G401.6 (cell line): ENCODE results near the gene TRAPPC6A.

ENCODE experiments used
- FAIRE-seq: peaks from 2 replicates; lab custom pipeline; 2012; peaks lifted over from hg19 to GRCh38; lab: Jason Lieb, UNC

Gene TRAPPC6A

DNA sequence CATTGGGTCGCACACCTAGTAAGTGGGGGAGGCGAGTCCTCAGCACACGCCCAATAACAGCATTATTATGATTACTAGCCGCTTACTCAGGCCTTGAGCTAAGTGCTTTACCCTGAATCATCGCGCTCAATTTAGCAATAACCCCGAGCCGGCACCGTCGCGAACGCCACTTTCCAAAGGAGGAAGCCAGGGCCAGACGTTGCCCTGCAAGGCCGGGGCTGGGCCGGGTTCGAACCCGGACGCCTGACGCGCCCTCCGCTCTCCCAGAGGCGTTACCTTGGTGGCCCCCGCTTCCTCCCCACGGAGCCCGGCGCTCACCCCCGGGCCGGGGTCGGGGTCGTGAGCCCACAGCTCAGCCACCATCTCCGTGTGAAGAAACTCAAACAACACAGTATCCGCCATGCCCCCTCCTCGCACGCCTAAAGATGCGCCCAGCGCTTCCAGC is at the start of gene TRAPPC6A:
TSS of gene TRAPPC6A (minus strand) at position 421 of the 445 bp plus-strand sequence. CDS start at position 402, 19 bp downstream.
- no peak for FAIRE-seq

GRCh38 chr19:45224645-45225044 is 46.6 kb upstream of the TRAPPC6A start:
- no peak for FAIRE-seq

DNA sequence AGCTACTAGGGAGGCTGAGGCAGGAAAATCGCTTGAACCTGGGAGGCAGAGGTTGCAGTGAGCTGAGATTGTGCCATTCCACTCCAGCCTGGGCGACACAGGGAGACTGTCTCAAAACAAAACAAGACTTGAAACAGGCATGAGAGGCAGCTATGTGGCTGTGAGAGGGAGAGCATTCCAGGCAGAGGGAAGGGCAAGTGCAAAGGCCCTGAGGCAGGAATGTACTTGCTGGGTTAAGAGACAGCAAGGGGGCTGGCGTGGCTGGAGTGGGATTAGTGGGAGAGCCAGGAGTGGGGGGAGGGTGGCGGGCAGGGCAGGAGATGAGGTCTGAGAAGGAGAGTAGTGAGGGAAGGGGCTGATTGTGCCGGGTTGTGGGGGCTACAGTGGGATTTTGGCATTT is 45.8 kb upstream of the TRAPPC6A start:
- FAIRE-seq = no peak

- no peak for FAIRE-seq
These were observed 44.7 kb upstream of the TRAPPC6A start for GRCh38 chr19:45222724-45223123.

DNA sequence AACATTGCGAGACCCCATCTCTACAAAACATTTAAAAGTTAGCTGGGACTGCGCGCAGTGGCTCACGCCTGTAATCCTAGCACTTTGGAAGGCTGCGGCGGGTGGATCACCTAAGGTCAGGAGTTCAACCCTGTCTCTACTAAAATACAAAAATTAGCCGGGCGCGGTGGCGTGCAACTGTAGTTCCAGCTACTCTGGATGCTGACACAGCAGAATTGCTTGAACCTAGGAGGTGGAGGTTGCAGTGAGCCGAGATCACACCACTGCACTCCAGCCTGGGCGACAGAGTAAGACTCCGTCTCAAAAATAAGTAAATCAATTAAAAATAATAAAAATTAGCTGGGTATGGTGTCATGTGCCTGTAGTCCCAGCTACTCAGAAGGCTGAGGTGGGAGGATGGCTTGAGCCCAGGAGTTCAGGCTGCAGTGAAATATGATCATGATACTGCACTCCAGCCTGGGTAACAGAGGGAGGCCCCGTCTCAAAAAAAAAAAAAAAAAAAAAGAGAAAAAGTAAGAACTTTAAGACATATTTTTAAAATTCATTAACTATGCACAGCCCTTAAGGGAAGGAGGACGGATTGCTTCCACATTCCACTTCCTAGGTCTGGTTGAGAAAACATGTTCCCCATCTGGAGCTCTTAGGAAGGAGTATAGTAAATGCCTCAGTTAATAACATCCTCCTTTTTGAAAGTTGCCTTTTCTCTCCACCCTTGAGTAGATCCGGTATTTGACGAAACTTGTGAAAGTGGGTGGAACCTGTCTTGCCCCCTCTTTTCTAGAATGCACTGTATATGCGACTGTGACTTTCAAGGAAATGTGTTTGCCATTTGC is 41.1 kb upstream of the TRAPPC6A start:
- FAIRE-seq = no peak

DNA sequence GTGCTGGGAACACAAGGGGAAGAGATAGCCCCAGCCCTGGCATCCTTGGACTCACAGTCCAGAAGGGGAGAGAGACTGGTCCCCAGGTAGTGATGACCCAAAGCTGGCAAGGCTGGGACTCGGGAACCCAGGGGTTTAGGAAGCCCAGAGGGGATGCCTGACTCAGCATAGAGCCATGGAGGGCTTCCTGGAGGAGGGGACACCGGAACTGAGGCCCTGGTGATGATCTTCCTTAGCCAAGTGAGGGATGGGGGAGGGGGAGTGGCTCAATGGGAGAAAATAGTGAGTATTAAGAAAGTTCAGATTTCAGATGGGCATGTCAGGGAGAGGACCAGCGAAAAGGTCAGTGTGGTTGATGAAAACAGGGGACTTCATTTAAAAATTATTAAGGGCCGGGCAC is 40.4 kb upstream of the TRAPPC6A start:
- no peak for FAIRE-seq

DNA sequence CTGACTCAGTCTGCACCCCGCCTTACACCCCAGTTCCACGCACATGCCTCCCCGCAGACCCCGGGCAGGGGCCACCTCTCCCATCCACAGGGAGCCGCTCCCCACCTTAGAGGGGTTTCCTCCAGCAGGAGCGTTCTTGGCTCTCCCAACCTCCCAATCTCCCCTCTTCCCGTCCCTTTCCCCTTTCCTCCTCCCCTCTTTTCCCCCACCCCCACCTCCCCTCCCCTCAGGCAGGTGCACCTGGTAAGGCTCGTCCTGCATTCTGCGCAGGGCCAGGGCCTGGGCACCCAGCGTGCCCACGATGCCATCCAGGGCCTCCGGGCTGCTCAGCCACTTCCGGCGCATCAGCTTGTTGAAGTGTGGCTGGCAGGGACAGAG is 39.9 kb upstream of the TRAPPC6A start:
- FAIRE-seq = no peak

- no peak for FAIRE-seq
These were observed 39.3 kb upstream of the TRAPPC6A start for GRCh38 chr19:45217193-45217956.

- no peak for FAIRE-seq
These were observed 38.6 kb upstream of the TRAPPC6A start for GRCh38 chr19:45216667-45217066.

GRCh38 chr19:45215391-45216191 is 37.6 kb upstream of the TRAPPC6A start:
- FAIRE-seq = no peak

GRCh38 chr19:45213031-45213430 is 35.0 kb upstream of the TRAPPC6A start:
- FAIRE-seq = no peak

DNA sequence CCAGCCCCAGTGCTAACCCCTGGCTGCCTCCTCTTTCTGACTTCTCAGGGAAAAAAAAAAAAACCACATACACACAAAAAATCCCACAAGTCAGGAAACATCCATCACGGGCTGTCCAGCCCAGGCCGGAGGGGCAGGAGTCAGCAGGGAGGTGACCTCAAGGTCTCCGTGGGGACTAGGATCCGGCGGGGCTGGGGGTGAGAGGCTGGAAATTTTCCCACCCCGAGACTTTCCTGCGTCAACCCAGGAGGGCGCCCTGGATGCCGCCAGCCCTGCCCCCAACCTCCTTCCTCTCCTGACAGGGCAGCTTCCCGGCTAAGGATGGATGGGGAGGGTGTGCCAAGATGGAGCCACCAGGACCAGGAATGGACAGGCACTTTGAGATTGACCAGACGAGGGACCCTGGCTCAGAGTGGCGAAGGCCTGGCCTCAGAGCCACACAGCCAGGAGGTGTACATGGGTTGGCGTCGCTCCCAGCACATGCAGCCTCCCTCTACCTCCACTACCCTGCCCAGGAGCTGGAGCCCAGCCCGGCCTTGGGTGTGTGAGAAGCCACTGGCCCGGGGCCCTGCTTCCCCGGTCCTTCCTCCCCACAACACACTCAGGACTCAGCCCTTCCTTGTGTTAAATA is 33.8 kb upstream of the TRAPPC6A start:
- FAIRE-seq = no peak

DNA sequence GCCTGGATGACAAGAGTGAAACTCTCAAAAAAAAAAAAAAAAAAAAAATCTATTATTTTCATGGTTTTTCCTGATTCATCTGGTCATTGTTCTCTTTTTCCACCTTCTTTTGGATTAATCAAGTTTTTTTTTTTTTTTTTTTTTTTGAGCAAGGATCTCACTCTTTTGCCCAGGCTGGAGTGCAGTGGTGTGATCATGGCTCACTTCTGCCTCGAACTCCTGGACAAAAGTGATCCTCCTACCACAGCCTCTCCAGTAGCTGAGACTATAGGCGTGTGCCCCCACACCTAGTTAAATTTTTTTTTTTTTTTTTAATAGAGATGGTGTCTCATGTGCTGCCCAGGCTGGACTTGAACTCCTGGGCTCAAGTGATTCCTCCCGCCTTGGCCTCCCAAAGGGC is 28.3 kb upstream of the TRAPPC6A start:
- no peak for FAIRE-seq

- no peak for FAIRE-seq
These were observed 27.8 kb upstream of the TRAPPC6A start for GRCh38 chr19:45205810-45206209.

GRCh38 chr19:45202637-45203036 is 24.6 kb upstream of the TRAPPC6A start:
- no peak for FAIRE-seq

GRCh38 chr19:45200568-45200967 is 22.5 kb upstream of the TRAPPC6A start:
- FAIRE-seq = peak; percentile 64

DNA sequence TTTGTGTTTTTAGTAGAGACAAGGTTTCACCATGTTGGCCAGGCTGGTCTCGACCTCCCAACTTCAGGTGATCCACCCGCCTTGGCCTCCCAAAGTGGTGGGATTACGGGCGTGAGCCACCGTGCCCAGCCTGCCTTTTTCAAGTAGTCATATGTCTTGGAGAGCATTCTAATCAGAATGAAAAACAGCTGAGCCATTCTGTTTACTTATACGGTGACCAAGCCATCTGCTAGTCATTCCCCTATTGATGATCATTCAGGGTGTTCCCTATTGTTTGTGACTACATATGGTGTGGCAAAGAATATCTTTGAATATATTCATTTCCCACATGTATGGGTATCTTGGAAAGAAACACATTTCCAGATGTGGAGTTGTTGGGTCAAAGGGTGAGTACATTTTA is 17.7 kb upstream of the TRAPPC6A start:
- no peak for FAIRE-seq

DNA sequence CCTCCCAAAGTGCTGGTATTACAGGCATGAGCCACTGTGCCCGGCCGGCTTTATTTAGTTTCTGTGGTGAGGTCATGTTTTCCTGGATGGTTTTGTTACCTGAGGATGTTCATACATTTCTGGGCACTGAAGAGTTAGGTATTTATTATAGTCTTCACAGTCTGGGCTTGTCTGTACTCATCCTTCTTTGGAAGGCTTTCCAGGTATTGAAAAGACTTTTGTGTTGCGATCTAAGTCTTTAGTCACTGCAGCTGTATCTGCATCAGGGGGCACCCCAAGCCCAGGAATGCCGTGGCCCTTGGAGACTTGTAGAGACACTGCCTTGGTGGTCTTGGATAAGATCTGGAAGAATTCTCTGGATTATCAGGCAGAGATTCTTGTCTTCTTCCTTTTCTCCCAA is 13.3 kb upstream of the TRAPPC6A start:
- FAIRE-seq = no peak

DNA sequence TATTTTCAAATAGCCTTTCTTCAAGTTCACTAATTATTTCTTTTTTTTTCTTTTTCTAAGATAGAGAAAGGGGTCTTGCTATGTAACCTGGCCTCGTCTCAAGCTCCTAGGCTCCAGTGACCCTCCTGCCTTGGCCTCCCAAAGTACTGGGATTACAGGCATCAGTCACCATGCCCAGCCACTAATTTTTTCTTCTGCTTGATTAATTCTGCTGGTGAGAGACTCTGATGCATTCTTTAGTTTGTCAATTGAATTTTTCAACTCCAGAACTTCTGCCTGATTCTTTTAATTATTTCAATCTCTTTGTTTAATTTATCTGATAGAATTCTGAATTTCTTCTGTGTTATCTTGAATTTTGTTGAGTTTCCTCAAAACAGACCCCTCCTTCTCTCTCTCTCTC is 11.9 kb upstream of the TRAPPC6A start:
- no peak for FAIRE-seq

- FAIRE-seq = no peak
These were observed 9.5 kb upstream of the TRAPPC6A start for GRCh38 chr19:45187421-45188100.

DNA sequence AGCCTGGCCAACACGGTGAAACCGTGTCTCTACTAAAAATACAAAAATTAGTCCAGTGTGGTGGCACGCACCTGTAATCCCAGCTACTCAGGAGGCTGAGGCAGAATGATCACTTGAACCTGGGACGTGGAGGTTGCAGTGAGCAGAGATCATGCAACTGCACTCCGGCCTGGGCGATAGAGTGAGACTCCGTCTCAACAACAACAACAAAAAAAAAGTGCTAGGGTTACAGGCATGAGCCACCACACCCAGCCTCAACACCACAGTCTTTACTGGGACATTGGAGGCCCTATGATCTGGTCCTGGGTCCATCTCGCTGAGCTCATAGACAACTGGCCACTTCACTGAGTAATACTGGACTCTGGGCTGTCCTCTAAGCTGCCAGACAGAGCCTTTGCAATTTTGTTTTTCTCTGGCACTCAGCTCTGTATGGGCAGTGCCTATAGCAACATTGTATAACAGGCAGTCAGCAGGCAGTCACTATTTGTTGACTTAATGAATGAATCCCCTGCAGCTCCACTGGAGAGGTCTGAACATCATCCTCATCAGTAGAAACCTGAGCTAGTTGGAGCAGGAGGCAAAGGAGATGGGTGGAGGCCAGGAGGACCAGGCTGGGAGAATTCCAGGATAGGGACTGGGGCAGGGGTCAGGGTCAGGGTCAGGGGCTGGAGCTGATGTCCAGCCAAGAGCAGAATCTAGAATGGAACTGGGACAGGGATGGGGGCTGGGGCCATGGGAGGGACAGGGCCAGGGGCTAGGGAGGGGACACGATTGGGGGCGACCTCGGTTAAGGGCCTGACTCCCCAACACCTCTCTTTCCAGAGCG is 8.7 kb upstream of the TRAPPC6A start:
- no peak for FAIRE-seq
